LNCAP (cell line): ENCODE results near the gene PCDHGA3.

ENCODE experiments used
- TF ChIP-seq, protein P1 (sequence below): fragments of 450-650 bp; IDR thresholded peaks from 2 replicates; pipeline ENCODE4 v1.5.1; 2017; ENCODE audit warnings: mild to moderate bottlenecking

PCDHGA3 gene

DNA sequence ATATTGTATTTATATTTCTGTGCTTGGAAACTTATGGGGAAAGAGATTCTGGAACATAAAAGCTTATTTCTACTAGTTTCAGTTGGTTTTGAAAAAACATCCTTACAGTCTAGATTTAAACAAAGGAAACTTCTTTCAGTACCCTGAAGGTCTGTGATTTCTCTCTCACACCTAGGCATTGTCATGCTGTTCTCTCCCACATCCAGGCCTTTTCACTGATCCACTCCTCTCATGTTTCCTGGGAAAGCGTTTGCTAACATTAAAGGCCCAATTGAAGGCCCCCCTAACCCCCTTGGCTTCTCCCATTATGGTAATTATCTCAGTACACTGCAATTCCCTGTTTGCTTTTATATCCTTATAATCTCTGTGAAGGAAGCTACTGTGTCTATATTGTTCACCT lies 856 bp upstream of the PCDHGA3 start:
- TF ChIP-seq, protein P1, sequence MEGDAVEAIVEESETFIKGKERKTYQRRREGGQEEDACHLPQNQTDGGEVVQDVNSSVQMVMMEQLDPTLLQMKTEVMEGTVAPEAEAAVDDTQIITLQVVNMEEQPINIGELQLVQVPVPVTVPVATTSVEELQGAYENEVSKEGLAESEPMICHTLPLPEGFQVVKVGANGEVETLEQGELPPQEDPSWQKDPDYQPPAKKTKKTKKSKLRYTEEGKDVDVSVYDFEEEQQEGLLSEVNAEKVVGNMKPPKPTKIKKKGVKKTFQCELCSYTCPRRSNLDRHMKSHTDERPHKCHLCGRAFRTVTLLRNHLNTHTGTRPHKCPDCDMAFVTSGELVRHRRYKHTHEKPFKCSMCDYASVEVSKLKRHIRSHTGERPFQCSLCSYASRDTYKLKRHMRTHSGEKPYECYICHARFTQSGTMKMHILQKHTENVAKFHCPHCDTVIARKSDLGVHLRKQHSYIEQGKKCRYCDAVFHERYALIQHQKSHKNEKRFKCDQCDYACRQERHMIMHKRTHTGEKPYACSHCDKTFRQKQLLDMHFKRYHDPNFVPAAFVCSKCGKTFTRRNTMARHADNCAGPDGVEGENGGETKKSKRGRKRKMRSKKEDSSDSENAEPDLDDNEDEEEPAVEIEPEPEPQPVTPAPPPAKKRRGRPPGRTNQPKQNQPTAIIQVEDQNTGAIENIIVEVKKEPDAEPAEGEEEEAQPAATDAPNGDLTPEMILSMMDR = no peak

DNA sequence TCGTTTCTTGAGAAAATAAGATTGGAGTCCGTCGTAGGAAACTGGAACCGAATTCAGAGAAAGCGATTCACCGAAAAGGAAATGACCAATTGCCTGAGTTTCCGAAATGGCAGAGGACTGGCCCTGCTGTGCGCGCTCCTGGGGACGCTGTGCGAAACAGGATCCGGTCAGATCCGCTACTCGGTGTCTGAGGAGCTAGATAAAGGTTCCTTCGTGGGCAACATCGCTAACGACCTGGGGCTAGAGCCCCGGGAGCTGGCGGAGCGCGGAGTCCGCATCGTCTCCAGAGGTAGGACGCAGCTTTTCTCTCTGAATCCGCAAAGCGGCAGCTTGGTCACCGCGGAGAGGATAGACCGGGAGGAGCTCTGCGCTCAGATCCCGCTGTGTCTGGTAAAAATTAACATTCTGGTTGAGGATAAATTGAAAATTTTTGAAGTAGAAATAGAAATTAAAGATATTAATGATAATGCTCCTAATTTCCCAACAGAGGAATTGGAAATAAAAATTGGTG lies 379 bp downstream of the PCDHGA3 start:
- TF ChIP-seq, protein P1 = no peak; the same call in 1 of the 2 replicates

DNA sequence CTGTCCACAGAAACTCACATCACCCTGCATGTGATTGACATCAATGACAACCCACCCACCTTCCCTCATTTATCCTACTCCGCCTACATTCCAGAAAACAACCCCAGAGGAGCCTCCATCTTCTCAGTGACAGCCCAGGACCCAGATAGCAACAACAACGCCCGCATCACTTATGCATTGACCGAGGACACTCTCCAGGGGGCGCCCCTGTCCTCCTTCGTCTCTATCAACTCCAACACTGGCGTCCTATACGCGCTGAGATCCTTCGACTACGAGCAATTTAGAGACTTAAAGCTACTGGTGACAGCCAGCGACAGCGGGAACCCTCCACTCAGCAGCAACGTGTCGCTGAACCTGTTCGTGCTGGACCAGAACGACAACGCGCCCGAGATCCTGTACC lies 1.7 kb downstream of the PCDHGA3 start:
- TF ChIP-seq, protein P1 = no peak

DNA sequence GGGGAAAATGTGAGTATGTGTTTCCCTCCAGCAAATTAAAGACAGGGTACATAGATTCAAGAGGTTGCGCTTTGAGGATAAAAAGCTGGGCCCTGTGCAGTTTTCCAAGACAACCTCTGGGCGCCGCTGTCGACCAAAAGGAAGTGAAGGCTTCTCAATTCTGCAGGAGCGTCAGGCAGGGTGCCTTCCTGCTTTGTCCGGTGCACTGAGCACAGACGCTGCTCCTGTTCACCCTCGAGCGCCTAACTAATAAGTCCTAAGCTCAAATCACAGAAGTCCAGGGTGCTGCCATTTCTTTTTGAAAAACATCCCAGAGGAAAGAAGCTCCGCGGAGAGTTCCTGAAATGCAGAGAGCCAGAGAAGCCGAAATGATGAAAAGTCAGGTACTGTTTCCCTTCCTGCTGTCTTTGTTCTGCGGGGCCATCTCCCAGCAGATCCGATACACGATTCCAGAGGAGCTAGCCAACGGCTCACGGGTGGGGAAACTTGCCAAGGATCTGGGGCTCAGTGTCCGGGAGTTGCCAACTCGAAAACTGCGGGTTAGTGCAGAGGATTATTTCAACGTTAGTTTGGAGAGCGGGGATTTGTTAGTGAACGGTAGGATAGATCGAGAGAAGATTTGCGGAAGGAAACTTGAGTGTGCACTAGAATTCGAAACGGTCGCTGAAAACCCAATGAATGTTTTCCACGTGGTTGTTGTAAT lies 6.4 kb downstream of the PCDHGA3 start, which contains the start of gene PCDHGB1:
Gene PCDHGB1 (plus strand): TSS at position 183 of the 703 bp plus-strand sequence. CDS start 162 bp downstream, at position 345.
- TF ChIP-seq, protein P1 = peak; percentile 88

DNA sequence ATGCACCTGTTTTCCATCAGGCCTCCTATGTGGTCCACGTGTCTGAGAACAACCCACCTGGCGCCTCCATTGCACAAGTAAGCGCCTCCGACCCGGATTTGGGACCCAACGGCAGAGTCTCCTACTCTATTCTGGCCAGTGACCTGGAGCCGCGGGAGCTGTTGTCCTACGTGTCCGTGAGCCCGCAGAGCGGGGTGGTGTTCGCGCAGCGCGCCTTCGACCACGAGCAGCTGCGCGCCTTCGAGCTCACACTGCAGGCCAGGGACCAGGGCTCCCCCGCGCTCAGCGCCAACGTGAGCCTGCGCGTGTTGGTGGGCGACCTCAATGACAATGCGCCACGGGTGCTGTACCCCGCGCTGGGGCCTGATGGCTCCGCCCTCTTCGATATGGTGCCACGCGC lies 8.0 kb downstream of the PCDHGA3 start:
- TF ChIP-seq, protein P1 = no peak

DNA sequence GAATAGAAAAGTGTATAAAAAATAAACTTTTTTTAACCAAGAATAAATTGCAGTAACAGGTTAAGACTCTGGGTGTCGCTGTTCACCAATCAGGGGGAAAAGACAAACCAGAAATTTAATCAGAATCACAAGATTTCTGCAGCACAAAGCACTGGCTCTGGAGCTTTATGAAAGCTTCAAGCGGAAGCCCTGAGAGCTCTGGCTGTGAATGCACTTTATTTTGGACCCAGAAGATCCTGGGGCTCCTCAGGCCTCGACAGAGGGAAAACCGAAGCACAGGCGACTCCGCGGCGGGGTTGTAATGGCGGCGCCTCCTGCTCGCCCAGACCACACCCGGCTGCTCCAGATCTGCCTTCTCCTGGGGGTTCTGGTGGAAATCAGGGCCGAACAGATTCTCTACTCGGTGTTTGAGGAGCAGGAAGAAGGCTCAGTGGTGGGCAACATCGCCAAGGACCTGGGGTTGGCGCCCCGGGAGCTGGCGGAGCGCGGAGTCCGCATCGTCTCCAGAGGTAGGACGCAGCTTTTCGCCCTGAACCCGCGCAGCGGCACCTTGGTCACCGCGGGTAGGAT lies 11.4 kb downstream of the PCDHGA3 start, which contains the start of gene PCDHGA4:
Gene PCDHGA4 (plus strand): TSS at position 122 of the 570 bp plus-strand sequence. CDS start 87 bp downstream, at position 209.
- TF ChIP-seq, protein P1 = no peak; the same call in 1 of the 2 replicates

DNA sequence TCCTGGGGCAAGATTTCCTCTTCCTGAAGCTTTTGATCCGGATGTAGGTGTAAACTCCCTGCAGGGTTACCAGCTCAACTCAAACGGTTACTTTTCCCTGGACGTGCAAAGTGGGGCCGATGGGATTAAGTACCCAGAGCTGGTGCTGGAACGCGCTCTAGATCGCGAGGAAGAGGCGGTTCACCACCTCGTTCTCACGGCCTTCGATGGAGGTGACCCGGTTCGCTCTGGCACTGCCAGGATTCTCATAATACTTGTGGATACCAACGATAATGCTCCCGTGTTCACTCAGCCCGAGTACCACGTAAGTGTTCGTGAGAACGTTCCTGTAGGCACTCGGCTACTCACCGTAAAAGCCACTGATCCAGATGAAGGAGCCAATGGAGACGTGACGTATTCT lies 12.0 kb downstream of the PCDHGA3 start:
- TF ChIP-seq, protein P1 = no peak
